22Rv1 (cell line): ENCODE data around the gene VWA1.
"Not testable (repeated sequence)": the region's sequence is repeated elsewhere in the genome, so short reads cannot be mapped to it uniquely, and the experiment has no call there.

Experiments used
- H3K27ac ChIP-seq: fragments of 450-650 bp; 2 replicates; pipeline ENCODE4 v1.5.1; 2017
- ZFX ChIP-seq: fragments of 450-650 bp; IDR thresholded peaks from 2 replicates; pipeline ENCODE4 v1.6.1; 2017; ENCODE audit warnings: antibody characterized with exemption, borderline replicate concordance
- TF ChIP-seq, protein P1 (sequence below): fragments of 450-650 bp; IDR thresholded peaks from 2 replicates; pipeline ENCODE4 v1.5.1; 2017; ENCODE audit warnings: mild to moderate bottlenecking

The VWA1 gene

DNA sequence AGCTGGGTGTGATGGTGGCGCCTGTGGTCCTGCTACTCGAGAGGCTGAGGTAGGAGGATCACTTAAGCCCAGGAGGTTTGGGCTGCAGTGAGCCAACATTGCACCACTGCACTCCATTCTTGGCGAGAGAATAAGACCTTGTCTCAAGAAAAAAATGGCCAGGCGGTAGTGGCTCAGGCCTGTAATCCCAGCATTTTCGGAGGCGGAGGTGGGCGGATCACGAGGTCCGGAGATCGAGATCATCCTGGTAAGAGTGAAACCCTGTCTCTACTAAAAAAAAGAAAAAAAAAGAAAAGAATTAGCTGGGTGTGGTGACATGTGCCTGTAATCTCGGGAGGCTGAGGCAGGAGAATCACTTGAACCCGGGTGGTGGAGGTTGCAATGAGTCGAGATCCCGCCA, 47.4 kb downstream of the VWA1 start:
- H3K27ac ChIP-seq = no peak overlapping the region
- TF ChIP-seq ZFX = no peak
- TF ChIP-seq, protein P1, sequence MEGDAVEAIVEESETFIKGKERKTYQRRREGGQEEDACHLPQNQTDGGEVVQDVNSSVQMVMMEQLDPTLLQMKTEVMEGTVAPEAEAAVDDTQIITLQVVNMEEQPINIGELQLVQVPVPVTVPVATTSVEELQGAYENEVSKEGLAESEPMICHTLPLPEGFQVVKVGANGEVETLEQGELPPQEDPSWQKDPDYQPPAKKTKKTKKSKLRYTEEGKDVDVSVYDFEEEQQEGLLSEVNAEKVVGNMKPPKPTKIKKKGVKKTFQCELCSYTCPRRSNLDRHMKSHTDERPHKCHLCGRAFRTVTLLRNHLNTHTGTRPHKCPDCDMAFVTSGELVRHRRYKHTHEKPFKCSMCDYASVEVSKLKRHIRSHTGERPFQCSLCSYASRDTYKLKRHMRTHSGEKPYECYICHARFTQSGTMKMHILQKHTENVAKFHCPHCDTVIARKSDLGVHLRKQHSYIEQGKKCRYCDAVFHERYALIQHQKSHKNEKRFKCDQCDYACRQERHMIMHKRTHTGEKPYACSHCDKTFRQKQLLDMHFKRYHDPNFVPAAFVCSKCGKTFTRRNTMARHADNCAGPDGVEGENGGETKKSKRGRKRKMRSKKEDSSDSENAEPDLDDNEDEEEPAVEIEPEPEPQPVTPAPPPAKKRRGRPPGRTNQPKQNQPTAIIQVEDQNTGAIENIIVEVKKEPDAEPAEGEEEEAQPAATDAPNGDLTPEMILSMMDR = no peak

GRCh38 chr1:1483714-1484113, 48.2 kb downstream of the VWA1 start:
- no peak overlapping the region for H3K27ac ChIP-seq
- TF ChIP-seq ZFX = no peak
- TF ChIP-seq, protein P1 = no peak

DNA sequence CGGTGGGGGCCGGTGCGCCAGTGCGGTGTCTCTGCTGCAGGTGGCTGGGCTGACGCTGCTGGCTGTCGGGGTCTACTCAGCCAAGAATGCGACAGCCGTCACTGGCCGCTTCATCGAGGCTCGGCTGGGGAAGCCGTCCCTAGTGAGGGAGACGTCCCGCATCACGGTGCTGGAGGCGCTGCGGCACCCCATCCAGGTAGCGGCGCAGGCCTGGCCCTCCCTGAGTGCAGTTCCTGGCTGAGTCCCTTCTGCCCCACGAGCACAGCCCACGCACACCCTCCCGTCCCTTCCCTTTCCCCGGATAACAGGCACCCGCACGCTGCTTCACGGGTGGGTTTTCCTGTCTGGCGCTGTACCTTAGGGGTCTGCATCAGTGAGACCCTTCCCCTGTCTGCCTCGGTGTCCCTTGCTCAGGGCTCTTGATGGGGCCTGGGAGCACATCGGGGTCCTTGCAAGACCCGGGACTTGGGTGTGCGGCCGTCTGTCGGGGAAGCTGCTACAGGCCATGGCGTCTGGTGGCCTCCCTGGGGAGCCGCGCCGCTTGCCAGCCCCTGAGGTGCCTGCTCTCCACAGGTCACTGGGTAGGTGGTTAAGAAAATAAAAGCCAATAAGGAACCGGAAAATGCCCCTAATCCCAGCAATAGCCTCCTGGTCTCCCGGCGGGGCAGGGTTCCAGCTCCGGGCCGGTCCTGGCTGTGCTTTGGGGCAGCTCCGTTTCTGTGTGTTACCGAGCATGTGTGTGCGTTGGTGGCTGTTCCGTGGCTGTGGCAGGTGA, 49.7 kb downstream of the VWA1 start:
- H3K27ac ChIP-seq = not testable (repeated sequence)

GRCh38 chr1:1485755-1486317, 50.3 kb downstream of the VWA1 start:
- H3K27ac ChIP-seq = not testable (repeated sequence)

DNA sequence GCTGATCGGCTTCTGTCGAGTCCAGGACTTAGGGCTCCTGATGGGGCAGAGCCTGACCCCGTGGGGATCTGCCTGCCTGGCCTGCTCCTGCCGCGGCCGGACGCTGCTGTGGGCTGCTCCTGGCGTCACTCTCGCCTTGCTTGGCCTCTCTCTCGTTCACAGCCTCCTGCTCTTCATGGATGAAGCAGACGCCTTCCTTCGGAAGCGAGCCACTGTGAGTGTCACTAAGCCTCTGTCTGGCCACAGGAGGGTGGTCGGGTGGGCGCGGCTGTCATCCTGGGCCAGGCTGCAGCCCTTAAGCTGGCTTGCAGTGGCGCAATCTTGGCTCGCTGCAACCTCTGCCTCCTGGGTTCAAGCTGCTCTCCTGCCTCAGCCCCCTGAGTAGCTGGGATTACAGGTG, 52.2 kb downstream of the VWA1 start:
- TF ChIP-seq, protein P1 = no peak
- no peak for TF ChIP-seq ZFX
- no peak overlapping the region for H3K27ac ChIP-seq

DNA sequence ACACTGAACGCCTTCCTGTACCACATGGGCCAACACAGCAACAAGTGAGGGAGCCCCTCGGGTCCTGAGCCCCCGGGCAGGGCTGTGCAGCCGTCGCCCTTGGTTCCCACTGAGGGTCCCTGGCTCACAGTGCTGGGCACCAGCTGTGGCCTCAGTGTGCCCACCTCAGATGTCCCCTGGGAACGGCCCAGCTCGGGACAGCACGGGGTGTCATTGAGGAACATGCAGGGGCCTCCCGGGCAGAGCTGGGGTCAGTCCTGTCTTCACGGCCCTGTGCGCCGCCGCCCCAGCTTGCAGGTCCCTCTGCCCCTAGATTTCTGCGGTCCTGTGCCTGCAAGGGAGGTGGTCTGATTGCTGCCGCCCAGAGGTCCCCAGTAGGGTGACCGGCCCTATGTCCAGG, 53.7 kb downstream of the VWA1 start:
- TF ChIP-seq ZFX = no peak
- TF ChIP-seq, protein P1 = no peak
- no peak overlapping the region for H3K27ac ChIP-seq

DNA sequence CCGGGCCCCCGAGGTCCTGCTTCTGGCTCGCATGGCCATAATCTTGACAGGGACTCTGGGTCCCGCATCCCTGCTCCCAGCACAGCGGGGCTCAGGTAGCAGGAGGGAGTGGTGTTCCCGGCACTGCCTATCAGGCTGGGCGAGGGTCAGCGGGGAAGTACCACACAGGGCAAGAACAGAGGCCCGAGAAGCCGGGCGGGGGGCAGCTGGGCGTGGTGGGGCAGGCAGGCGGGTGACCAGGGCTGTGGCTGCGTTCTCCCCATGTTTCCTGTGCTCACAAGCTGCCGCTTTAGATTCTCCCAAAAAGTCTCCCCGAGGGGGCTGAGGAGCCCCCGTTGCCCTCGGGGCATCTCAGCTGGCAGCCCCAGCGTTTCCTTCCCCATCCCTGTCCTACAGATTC, 54.4 kb downstream of the VWA1 start:
- no peak overlapping the region for H3K27ac ChIP-seq
- no peak for TF ChIP-seq ZFX
- TF ChIP-seq, protein P1 = no peak

- TF ChIP-seq ZFX = no peak
- TF ChIP-seq, protein P1 = no peak
- no peak overlapping the region for H3K27ac ChIP-seq
These were observed 55.2 kb downstream of the VWA1 start for GRCh38 chr1:1490633-1491230.
